Trophoblast cell (in vitro differentiated cells and primary cell): Measurements from ENCODE around the gene RBM12. TPM values are rescaled to one million over a fixed set of nuclear protein-coding genes. Genes with fewer than 3 reads are reported as not detected.
"Not testable (repeated sequence)": the region's sequence is repeated elsewhere in the genome, so short reads cannot be mapped to it uniquely, and the experiment has no call there.

Experiments used
- DNase-seq, 2 donors: peaks; one replicate each; pipeline ENCODE4 v3.0.0-alpha.2; 2016
- H2AFZ ChIP-seq: 2 replicates; pipeline ENCODE4 v1.6.1; 2013; ENCODE audit warnings: low read length, moderate library complexity, mild to moderate bottlenecking; ENCODE audit not compliant: insufficient read depth, poor library complexity
- H2AK5ac ChIP-seq: 2 replicates; pipeline ENCODE4 v1.6.1; 2013; ENCODE audit warnings: mild to moderate bottlenecking, low read length
- H2BK120ac ChIP-seq: 2 replicates; pipeline ENCODE4 v1.6.1; 2013; ENCODE audit warnings: low read length, mild to moderate bottlenecking, moderate library complexity; ENCODE audit not compliant: insufficient read depth, poor library complexity
- H2BK12ac ChIP-seq: 2 replicates; pipeline ENCODE4 v1.6.1; 2013; ENCODE audit warnings: mild to moderate bottlenecking, low read length, moderate library complexity
- H2BK5ac ChIP-seq: 2 replicates; pipeline ENCODE4 v1.6.1; 2013; ENCODE audit warnings: low read length, low read depth, moderate library complexity, mild to moderate bottlenecking; ENCODE audit not compliant: poor library complexity
- H3K14ac ChIP-seq: 2 replicates; pipeline ENCODE4 v1.6.1; 2013; ENCODE audit warnings: mild to moderate bottlenecking, low read length
- H3K18ac ChIP-seq: 2 replicates; pipeline ENCODE4 v1.6.1; 2013; ENCODE audit warnings: mild to moderate bottlenecking, low read length
- H3K23ac ChIP-seq: 2 replicates; pipeline ENCODE4 v1.6.1; 2013; ENCODE audit warnings: low read length
- H3K27ac ChIP-seq: 2 replicates; pipeline ENCODE4 v1.5.1; 2013; ENCODE audit warnings: low read depth, mild to moderate bottlenecking, inconsistent platforms, low read length, moderate library complexity
- H3K27me3 ChIP-seq: 2 replicates; pipeline ENCODE4 v1.6.1; 2013; ENCODE audit warnings: inconsistent platforms, mild to moderate bottlenecking, low read length, moderate library complexity; ENCODE audit not compliant: insufficient read depth
- H3K36me3 ChIP-seq, 2 experiments: 1 replicate in 1 of 2; 2 replicates in 1 of 2; pipeline ENCODE4 v1.6.1; 2013; ENCODE audit warnings: low read length in 2 of 2, mild to moderate bottlenecking in 2 of 2, moderate library complexity in 1 of 2; ENCODE audit not compliant: insufficient read depth in 2 of 2, control insufficient read depth in 1 of 2
- H3K4ac ChIP-seq: 2 replicates; pipeline ENCODE4 v1.6.1; 2013; ENCODE audit warnings: low read depth, mild to moderate bottlenecking, low read length, moderate library complexity
- H3K4me1 ChIP-seq, 2 experiments: 1 replicate in 1 of 2; 2 replicates in 1 of 2; pipeline ENCODE4 v1.6.1; 2013; ENCODE audit warnings: low read length in 2 of 2, mild to moderate bottlenecking in 2 of 2, moderate library complexity in 1 of 2; ENCODE audit not compliant: insufficient read depth in 2 of 2, control insufficient read depth in 1 of 2
- H3K4me2 ChIP-seq: 2 replicates; pipeline ENCODE4 v1.6.1; 2013; ENCODE audit warnings: inconsistent platforms, mild to moderate bottlenecking, low read length, moderate library complexity
- H3K4me3 ChIP-seq: 2 replicates; pipeline ENCODE4 v1.5.1; 2013; ENCODE audit warnings: mild to moderate bottlenecking, low read depth, low read length, inconsistent platforms
- H3K79me1 ChIP-seq: one replicate; pipeline ENCODE4 v1.6.1; 2013; ENCODE audit warnings: low read length
- H3K79me2 ChIP-seq: 2 replicates; pipeline ENCODE4 v1.6.1; 2013; ENCODE audit warnings: low read length, mild to moderate bottlenecking; ENCODE audit not compliant: control insufficient read depth, insufficient read depth, poor library complexity
- H3K9ac ChIP-seq: 2 replicates; pipeline ENCODE4 v1.6.1; 2013; ENCODE audit warnings: mild to moderate bottlenecking, low read length
- H3K9me3 ChIP-seq: 2 replicates; pipeline ENCODE4 v1.6.1; 2013; ENCODE audit warnings: low read depth, mild to moderate bottlenecking, control low read depth, inconsistent platforms, low read length; ENCODE audit not compliant: insufficient read depth
- H4K12ac ChIP-seq: 2 replicates; pipeline ENCODE4 v1.6.1; 2013; ENCODE audit warnings: low read depth, mild to moderate bottlenecking, low read length, moderate library complexity
- H4K8ac ChIP-seq: 2 replicates; pipeline ENCODE4 v1.6.1; 2013; ENCODE audit warnings: low read depth, mild to moderate bottlenecking, low read length, moderate library complexity
- H4K91ac ChIP-seq: one replicate; pipeline ENCODE4 v1.6.1; 2013; ENCODE audit warnings: low read depth, mild to moderate bottlenecking, low read length, moderate library complexity
- WGBS: extraction: QIAGEN DNeasy Blood & Tissue Kit; methylation state at CpG from one replicate; pipeline ENCODE4 v1.1.7; 2013; ENCODE audit warnings: missing lambda C conversion rate; ENCODE audit not compliant: insufficient read length, insufficient coverage; ENCODE audit errors: extremely low coverage; 5-methylcytosine and 5-hydroxymethylcytosine counted together
- polyA plus RNA-seq: library from polyadenylated mRNA; stranded (reverse); fragments of 200-250 nt; gene quantifications from 2 replicates; pipeline ENCODE4 v1.2.3, GENCODE V29; 2013

Gene RBM12, protein sequence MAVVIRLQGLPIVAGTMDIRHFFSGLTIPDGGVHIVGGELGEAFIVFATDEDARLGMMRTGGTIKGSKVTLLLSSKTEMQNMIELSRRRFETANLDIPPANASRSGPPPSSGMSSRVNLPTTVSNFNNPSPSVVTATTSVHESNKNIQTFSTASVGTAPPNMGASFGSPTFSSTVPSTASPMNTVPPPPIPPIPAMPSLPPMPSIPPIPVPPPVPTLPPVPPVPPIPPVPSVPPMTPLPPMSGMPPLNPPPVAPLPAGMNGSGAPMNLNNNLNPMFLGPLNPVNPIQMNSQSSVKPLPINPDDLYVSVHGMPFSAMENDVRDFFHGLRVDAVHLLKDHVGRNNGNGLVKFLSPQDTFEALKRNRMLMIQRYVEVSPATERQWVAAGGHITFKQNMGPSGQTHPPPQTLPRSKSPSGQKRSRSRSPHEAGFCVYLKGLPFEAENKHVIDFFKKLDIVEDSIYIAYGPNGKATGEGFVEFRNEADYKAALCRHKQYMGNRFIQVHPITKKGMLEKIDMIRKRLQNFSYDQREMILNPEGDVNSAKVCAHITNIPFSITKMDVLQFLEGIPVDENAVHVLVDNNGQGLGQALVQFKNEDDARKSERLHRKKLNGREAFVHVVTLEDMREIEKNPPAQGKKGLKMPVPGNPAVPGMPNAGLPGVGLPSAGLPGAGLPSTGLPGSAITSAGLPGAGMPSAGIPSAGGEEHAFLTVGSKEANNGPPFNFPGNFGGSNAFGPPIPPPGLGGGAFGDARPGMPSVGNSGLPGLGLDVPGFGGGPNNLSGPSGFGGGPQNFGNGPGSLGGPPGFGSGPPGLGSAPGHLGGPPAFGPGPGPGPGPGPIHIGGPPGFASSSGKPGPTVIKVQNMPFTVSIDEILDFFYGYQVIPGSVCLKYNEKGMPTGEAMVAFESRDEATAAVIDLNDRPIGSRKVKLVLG
- 99.5 and 101 TPM in 2 replicates for polyA plus RNA-seq

DNA sequence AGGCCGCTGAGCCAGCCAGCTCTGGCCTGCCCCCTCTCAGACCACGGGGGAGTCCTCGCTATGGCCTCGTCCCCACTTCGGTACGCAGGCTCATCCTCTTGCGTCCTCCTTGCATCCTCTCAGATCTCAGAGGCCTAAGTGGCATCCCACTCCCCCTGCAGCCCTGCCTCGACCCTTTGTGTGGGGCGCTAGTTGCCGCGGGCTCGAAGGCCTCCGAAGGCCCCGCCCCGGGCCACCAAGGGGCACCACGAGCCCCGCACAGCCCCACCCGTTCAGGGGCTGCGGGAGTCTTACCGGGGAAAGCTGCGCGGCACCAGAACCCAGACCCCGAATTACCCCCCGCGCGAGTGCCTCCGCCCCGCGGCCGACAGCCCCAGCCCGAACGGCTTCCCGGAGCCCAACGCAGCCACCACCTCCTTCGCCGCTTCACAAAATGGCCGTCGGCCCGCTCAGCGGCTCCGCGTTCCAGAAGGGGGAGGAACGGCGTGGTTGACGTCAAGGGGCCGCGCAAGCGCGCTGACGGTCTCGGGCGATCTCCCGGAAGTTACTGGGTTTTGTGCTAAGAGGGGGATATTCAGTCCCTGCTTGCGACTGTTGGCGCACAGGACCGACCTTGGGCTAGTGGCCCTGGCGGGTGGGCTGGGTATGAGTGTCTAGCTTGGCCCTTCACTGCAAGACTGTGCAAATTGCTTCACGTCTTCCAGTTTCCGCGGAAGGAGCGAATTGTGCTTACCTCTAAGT lies at the start of gene RBM12, which contains the start of gene CPNE1:
TSS of gene RBM12 (minus strand) at position 435 of the 741 bp plus-strand sequence. CDS start 9,578 bp downstream, outside the sequence.
TSS of gene CPNE1 (minus strand) at position 435 of the 741 bp plus-strand sequence. CDS start 31,977 bp downstream, outside the sequence.
- no CpG with 5 or more reads among the region's 61 CpGs for WGBS
- Histone ChIP-seq H3K36me3 (peaks cover 6% of the 10 kb centered on the region in 2 experiments), H4K8ac (peak within 1 kb of the TSS; percentile 99), H4K12ac (peak within 1 kb of the TSS; percentile 100), H2AFZ (peak within 1 kb of the TSS; percentile 97), H3K79me2 (peaks cover 17% of the 10 kb centered on the region), H3K4me3 (peak within 1 kb of the TSS; percentile 94), H2AK5ac (peak within 1 kb of the TSS; percentile 96), H3K9me3 (no peaks in the 10 kb centered on the region), H3K14ac (peak within 1 kb of the TSS; percentile 99), H3K23ac (no peak within 1 kb of the TSS), H3K18ac (peak within 1 kb of the TSS; percentile 96), H3K79me1 (peaks cover 11% of the 10 kb centered on the region), H2BK120ac (peak within 1 kb of the TSS; percentile 88), H3K4ac (peak within 1 kb of the TSS; percentile 97), H3K27ac (peak within 1 kb of the TSS; percentile 97), H3K4me1 (peaks cover 4 to 5% of the 10 kb centered on the region in 2 experiments), H3K27me3 (no peaks in the 10 kb centered on the region), H2BK5ac (peak within 1 kb of the TSS; percentile 91), H3K9ac (peak within 1 kb of the TSS; percentile 97), H3K4me2 (peak within 1 kb of the TSS; percentile 91), H2BK12ac (no peak within 1 kb of the TSS), H4K91ac (peak within 1 kb of the TSS; percentile 91)
- peak; percentile 96 to 98 for DNase-seq

DNA sequence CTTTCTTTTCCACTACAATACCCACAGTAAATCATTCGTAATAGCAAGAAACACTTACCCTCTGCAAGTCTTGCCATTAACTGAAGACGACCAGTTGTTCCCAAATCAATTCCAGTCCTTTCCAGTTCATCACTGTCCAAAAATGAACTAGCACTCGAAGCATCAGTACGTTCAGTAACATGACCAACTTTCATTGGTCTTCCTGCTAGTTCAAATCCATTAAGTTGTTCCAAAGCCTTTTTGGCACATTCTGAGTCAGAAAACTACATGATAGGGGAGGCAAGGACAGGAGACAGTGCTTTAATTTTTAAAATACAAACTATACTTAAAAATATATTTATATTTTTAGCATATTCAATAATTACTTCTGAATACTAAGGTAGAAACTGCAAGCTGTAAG lies 49.4 kb upstream of the RBM12 start:
- H3K9me3 ChIP-seq = no peaks in the 10 kb centered on the region
- H3K36me3 ChIP-seq = peaks cover 44 to 58% of the 10 kb centered on the region in 2 experiments
- H2AK5ac ChIP-seq = no peak overlapping the region
- no peak overlapping the region for H2BK5ac ChIP-seq
- H3K79me1 ChIP-seq = no peaks in the 10 kb centered on the region
- no peak overlapping the region for H2BK120ac ChIP-seq
- H3K18ac ChIP-seq = no peak overlapping the region
- no peak overlapping the region for H3K4ac ChIP-seq
- no peak overlapping the region for H3K4me3 ChIP-seq
- no peak overlapping the region for H3K23ac ChIP-seq
- H3K14ac ChIP-seq = no peak overlapping the region
- WGBS = no CpG with 5 or more reads among the region's 4 CpGs
- no peaks in the 10 kb centered on the region for H3K27me3 ChIP-seq
- no peaks in the 10 kb centered on the region for H3K4me1 ChIP-seq
- no peak for DNase-seq
- peaks cover under 1% of the 10 kb centered on the region for H3K79me2 ChIP-seq
- H4K8ac ChIP-seq = no peak overlapping the region
- no peak overlapping the region for H2AFZ ChIP-seq
- H2BK12ac ChIP-seq = no peak overlapping the region
- H3K27ac ChIP-seq = no peak overlapping the region
- H4K91ac ChIP-seq = no peak overlapping the region
- no peak overlapping the region for H4K12ac ChIP-seq
- no peak overlapping the region for H3K9ac ChIP-seq
- H3K4me2 ChIP-seq = no peak overlapping the region

DNA sequence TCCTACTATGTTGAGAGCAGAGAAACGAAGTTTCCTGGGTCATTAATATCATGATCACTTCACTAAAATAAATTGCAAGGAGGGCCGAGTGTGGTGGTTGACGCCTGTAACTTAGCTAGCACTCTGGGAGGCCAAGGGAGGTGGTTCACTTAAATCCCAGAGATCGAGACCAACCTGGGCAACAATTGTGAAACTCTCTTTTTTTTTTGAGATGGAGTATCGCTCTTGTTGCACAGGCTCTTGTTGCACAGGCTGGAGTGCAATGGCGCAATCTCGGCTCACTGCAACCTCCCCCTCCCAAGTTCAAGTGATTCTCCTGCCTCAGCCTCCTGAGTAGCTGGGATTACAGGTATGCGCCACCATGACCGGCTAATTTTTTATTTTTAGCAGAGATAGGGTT lies 48.4 kb upstream of the RBM12 start:
- H2BK120ac ChIP-seq, DNase-seq, H3K4me2 ChIP-seq, H3K79me1 ChIP-seq, H3K14ac ChIP-seq, H3K9ac ChIP-seq, H3K9me3 ChIP-seq, H2AFZ ChIP-seq, H3K27ac ChIP-seq, H2BK12ac ChIP-seq, H4K8ac ChIP-seq, H4K91ac ChIP-seq, H3K4me1 ChIP-seq, H3K27me3 ChIP-seq, H3K18ac ChIP-seq, H2AK5ac ChIP-seq, H4K12ac ChIP-seq, H3K4ac ChIP-seq, H3K23ac ChIP-seq, H3K79me2 ChIP-seq, H2BK5ac ChIP-seq, H3K4me3 ChIP-seq: not testable (repeated sequence)
- H3K36me3 ChIP-seq = peaks cover 37 to 49% of the 10 kb centered on the region in 2 experiments
- no CpG with 5 or more reads among the region's 9 CpGs for WGBS
